Esophagus squamous epithelium (tissue), 5 donors: ENCODE results near the gene GIPR. TPM values are rescaled to one million over a fixed set of nuclear protein-coding genes. Genes with fewer than 3 reads are reported as not detected.
A peak's percentile ranks its signal among the peaks of the same experiment; 100 is the strongest.

Experiments
- DNase-seq: peaks from one replicate; lab custom pipeline; 2025; lab: John Stamatoyannopoulos, UW
- H3K27ac ChIP-seq, 4 donors: fragments of 200-600 bp; sonication (generic); one replicate each; pipeline ENCODE4 v1.5.1; 2016 to 2019; ENCODE audit warnings: mild to moderate bottlenecking in 1 of 4
- H3K27me3 ChIP-seq, 4 donors: fragments of 200-600 bp; sonication (generic); 1 replicate in 3 of 4; 2 replicates in 1 of 4; pipeline versions ENCODE4 v1.5.1 to v1.6.0; 2017 to 2021; ENCODE audit warnings: antibody characterized with exemption in 1 of 4
- H3K36me3 ChIP-seq, 3 donors: fragments of 200-600 bp; sonication (generic); one replicate each; pipeline ENCODE4 v1.5.1; 2016 to 2019
- H3K4me1 ChIP-seq, 3 donors: fragments of 200-600 bp; sonication (generic); one replicate each; pipeline ENCODE4 v1.5.1; 2017 to 2019
- H3K4me3 ChIP-seq, 4 donors: fragments of 200-600 bp; sonication (generic); 1 replicate in 3 of 4; 2 replicates in 1 of 4; pipeline ENCODE4 v1.5.1; 2016 to 2019; ENCODE audit warnings: mild to moderate bottlenecking in 2 of 4, moderate library complexity in 1 of 4
- H3K9me3 ChIP-seq, 3 donors: fragments of 200-600 bp; sonication (generic); one replicate each; pipeline ENCODE4 v1.5.1; 2016 to 2019
- CTCF ChIP-seq, 6 experiments: fragments of 450-650 bp in 4 of 6; fragments of 200-600 bp in 2 of 6; sonication (generic) in 2 of 6; IDR thresholded peaks; one replicate each; pipeline ENCODE4 v1.5.1; 2016 to 2019; ENCODE audit warnings: antibody characterized with exemption in 6 of 6, mild to moderate bottlenecking in 4 of 6, moderate library complexity in 4 of 6
- POLR2A ChIP-seq, 4 donors: fragments of 450-650 bp; IDR thresholded peaks; one replicate each; pipeline ENCODE4 v1.6.1; 2017; ENCODE audit warnings: antibody characterized with exemption in 4 of 4, mild to moderate bottlenecking in 4 of 4, moderate library complexity in 3 of 4
- WGBS, 2 donors: methylation state at CpG; one replicate each; pipeline ENCODE4 v1.1.5; 2018; 5-methylcytosine and 5-hydroxymethylcytosine counted together
- intact Hi-C: fragments of 100-400 bp; cut with DNase I; formaldehyde crosslinking; loops from one replicate; pipeline ENCODE4 v1.15.0; 2022
- total RNA-seq, 4 donors: library from RNA; depleted of rRNA; stranded (reverse); fragments of >200 nt; gene quantifications; one replicate each; pipeline ENCODE4 v1.1.0, GENCODE V29; 2016
- donor health status: DM: yes; HTN: yes; CAD: no.

The GIPR gene
- total RNA-seq, 4 donors from 2014 or later, result 0.44 to 1.1 (median 0.63) TPM

- intact Hi-C loops, result no loop called here
- TF ChIP-seq POLR2A (IDR thresholded peaks at IDR 0.05), result peak in 3 of 4 donors; percentile 79 to 88 (median 82)
- TF ChIP-seq CTCF (IDR thresholded peaks at IDR 0.05), result no peak
- DNase-seq, result peak; percentile 63
- peak within 1 kb of the TSS; percentile 83 to 97 (median 94) for H3K27ac ChIP-seq
- H3K27me3 ChIP-seq, result no peaks in the 10 kb centered on the region
- H3K36me3 ChIP-seq, result peaks cover 12 to 49% (median 18%) of the 10 kb centered on the region in 3 donors
- no peaks in the 10 kb centered on the region for H3K9me3 ChIP-seq
- 0% methylated on average over 14 to 21 of the region's 36 CpGs for WGBS, 2 donors
- H3K4me3 ChIP-seq, result peak within 1 kb of the TSS; percentile 70 to 90 (median 80)
- peaks cover 0 to 24% (median 9%) of the 10 kb centered on the region in 3 donors for H3K4me1 ChIP-seq
Observed at GRCh38 chr19:45691516-45692186, 23.6 kb downstream of the GIPR start, which contains the start of gene SNRPD2. Gene SNRPD2 (minus strand): TSS chr19:45691953. CDS start chr19:45691888, 65 bp downstream.

- H3K4me3 ChIP-seq, result peak within 1 kb of the TSS; percentile 70 to 90 (median 80)
- peaks cover 7 to 43% (median 12%) of the 10 kb centered on the region in 3 donors for H3K36me3 ChIP-seq
- no peaks in the 10 kb centered on the region for H3K27me3 ChIP-seq
- TF ChIP-seq CTCF (IDR thresholded peaks at IDR 0.05) (peak in 1 of 6 experiments; percentile 10), POLR2A (IDR thresholded peaks at IDR 0.05) (peak in 3 of 4 donors; percentile 13 to 79 (median 47))
- peaks cover 0 to 24% (median 9%) of the 10 kb centered on the region in 3 donors for H3K4me1 ChIP-seq
- peak within 1 kb of the TSS; percentile 83 to 97 (median 94) for H3K27ac ChIP-seq
- peak; percentile 98 for DNase-seq
- no peaks in the 10 kb centered on the region for H3K9me3 ChIP-seq
- 0% methylated on average over 20 to 37 of the region's 70 CpGs for WGBS, 2 donors
- intact Hi-C loops, result no loop called here
Observed at GRCh38 chr19:45692187-45693105, 24.4 kb downstream of the GIPR start, which contains the start of gene QPCTL. Gene QPCTL (plus strand): TSS chr19:45692666. CDS start chr19:45692704, 38 bp downstream.

- H3K9me3 ChIP-seq, result no peaks in the 10 kb centered on the region
- 1 to 4% methylated on average over 15 to 18 of the region's 22 CpGs for WGBS, 2 donors
- peaks cover 0 to 24% (median 9%) of the 10 kb centered on the region in 3 donors for H3K4me1 ChIP-seq
- TF ChIP-seq POLR2A (IDR thresholded peaks at IDR 0.05) (no peak), CTCF (IDR thresholded peaks at IDR 0.05) (peak; percentile 86 to 93 (median 88))
- DNase-seq, result peak; percentile 21
- H3K27me3 ChIP-seq, result no peaks in the 10 kb centered on the region
- H3K36me3 ChIP-seq, result peaks cover 0 to 37% (median 4%) of the 10 kb centered on the region in 3 donors
- peak overlapping the region; percentile 70 to 90 (median 80) for H3K4me3 ChIP-seq
- H3K27ac ChIP-seq, result peak overlapping the region; percentile 83 to 97 (median 94)
- intact Hi-C loops, result no loop called here
Observed at GRCh38 chr19:45693106-45693788, 25.2 kb downstream of the GIPR start.

- no peaks in the 10 kb centered on the region for H3K27me3 ChIP-seq
- peaks cover 0 to 42% (median 0%) of the 10 kb centered on the region in 3 donors for H3K36me3 ChIP-seq
- no peak for TF ChIP-seq CTCF (IDR thresholded peaks at IDR 0.05)
- no peak for TF ChIP-seq POLR2A (IDR thresholded peaks at IDR 0.05)
- no peak overlapping the region for H3K4me3 ChIP-seq
- no peak overlapping the region for H3K27ac ChIP-seq
- intact Hi-C loops, result no loop called here
- DNase-seq, result no peak
- WGBS, 2 donors, result 56 to 68% methylated on average over 7 of the region's 7 CpGs
- H3K9me3 ChIP-seq, result no peaks in the 10 kb centered on the region
- no peaks in the 10 kb centered on the region for H3K4me1 ChIP-seq
Observed at GRCh38 chr19:45701676-45702075, 33.7 kb downstream of the GIPR start.
